ENCODE data around the gene LPGAT1. TPM values are rescaled to one million over a fixed set of nuclear protein-coding genes. Genes with fewer than 3 reads are reported as not detected.
A peak's percentile ranks its signal among the peaks of the same experiment; 100 is the strongest.

Gene LPGAT1
- total and polyA plus RNA-seq, 2 of the 13 experiments (the other 11 are each of a cell fraction or from before 2014, with no cell fraction given): 12.1 to 48.3 TPM

GRCh38 chr1:211722277-211723175 is 108.0 kb downstream of the LPGAT1 start (continued):
- TF ChIP-seq, protein P1, sequence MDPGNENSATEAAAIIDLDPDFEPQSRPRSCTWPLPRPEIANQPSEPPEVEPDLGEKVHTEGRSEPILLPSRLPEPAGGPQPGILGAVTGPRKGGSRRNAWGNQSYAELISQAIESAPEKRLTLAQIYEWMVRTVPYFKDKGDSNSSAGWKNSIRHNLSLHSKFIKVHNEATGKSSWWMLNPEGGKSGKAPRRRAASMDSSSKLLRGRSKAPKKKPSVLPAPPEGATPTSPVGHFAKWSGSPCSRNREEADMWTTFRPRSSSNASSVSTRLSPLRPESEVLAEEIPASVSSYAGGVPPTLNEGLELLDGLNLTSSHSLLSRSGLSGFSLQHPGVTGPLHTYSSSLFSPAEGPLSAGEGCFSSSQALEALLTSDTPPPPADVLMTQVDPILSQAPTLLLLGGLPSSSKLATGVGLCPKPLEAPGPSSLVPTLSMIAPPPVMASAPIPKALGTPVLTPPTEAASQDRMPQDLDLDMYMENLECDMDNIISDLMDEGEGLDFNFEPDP (CRISPR knock-in tag; conservative IDR thresholded peaks at IDR 0.05): no peak
- TF ChIP-seq PAF1 (CRISPR knock-in tag; IDR thresholded peaks at IDR 0.05): no peak
- no peak for TF ChIP-seq ZNF704 (CRISPR knock-in tag; IDR thresholded peaks at IDR 0.05; ENCODE audit: borderline replicate concordance)
- TF ChIP-seq ZNF644 (CRISPR knock-in tag; IDR thresholded peaks at IDR 0.05; ENCODE audit: low read depth): 0 out of 2 replicates have a peak, but pooled peaks have one; percentile 36
- no peak for TF ChIP-seq ZSCAN25 (CRISPR knock-in tag; IDR thresholded peaks at IDR 0.05)
- no peak for TF ChIP-seq NKX3-1 (CRISPR knock-in tag; IDR thresholded peaks at IDR 0.05)
- no peak for TF ChIP-seq ZZZ3 (CRISPR knock-in tag; IDR thresholded peaks at IDR 0.05; ENCODE audit: borderline replicate concordance)
- TF ChIP-seq, protein P2, sequence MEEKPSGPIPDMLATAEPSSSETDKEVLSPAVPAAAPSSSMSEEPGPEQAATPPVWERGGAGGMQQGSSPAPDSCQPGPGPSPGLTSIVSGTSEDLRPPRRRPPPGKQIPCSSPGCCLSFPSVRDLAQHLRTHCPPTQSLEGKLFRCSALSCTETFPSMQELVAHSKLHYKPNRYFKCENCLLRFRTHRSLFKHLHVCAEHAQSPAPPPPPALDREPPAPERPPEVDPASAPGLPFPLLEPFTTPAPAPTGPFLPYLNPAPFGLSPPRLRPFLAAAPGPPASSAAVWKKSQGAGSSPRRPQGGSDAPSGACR (CRISPR knock-in tag; IDR thresholded peaks at IDR 0.05): no peak
- no peak for TF ChIP-seq HDAC1 (CRISPR knock-in tag; IDR thresholded peaks at IDR 0.05)
- TF ChIP-seq, protein P3, sequence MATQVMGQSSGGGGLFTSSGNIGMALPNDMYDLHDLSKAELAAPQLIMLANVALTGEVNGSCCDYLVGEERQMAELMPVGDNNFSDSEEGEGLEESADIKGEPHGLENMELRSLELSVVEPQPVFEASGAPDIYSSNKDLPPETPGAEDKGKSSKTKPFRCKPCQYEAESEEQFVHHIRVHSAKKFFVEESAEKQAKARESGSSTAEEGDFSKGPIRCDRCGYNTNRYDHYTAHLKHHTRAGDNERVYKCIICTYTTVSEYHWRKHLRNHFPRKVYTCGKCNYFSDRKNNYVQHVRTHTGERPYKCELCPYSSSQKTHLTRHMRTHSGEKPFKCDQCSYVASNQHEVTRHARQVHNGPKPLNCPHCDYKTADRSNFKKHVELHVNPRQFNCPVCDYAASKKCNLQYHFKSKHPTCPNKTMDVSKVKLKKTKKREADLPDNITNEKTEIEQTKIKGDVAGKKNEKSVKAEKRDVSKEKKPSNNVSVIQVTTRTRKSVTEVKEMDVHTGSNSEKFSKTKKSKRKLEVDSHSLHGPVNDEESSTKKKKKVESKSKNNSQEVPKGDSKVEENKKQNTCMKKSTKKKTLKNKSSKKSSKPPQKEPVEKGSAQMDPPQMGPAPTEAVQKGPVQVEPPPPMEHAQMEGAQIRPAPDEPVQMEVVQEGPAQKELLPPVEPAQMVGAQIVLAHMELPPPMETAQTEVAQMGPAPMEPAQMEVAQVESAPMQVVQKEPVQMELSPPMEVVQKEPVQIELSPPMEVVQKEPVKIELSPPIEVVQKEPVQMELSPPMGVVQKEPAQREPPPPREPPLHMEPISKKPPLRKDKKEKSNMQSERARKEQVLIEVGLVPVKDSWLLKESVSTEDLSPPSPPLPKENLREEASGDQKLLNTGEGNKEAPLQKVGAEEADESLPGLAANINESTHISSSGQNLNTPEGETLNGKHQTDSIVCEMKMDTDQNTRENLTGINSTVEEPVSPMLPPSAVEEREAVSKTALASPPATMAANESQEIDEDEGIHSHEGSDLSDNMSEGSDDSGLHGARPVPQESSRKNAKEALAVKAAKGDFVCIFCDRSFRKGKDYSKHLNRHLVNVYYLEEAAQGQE (IDR thresholded peaks at IDR 0.05; ENCODE audit: borderline replicate concordance in 1 of 2, low read depth in 1 of 2, low read length in 2 of 2): no peak
- TF ChIP-seq NFE2L2 (IDR thresholded peaks at IDR 0.05; ENCODE audit: low read length): no peak
- no peak; the same call in 1 of the 2 replicates for TF ChIP-seq ZNF646 (CRISPR knock-in tag; IDR thresholded peaks at IDR 0.05)
- no peak for TF ChIP-seq ERF (CRISPR knock-in tag; IDR thresholded peaks at IDR 0.05)

Measured in HepG2 (cell line).